GM06990 (cell line): ENCODE measurements around the gene RHPN2.

Experiments used
- DNase-seq: peaks from one replicate; pipeline ENCODE4 v3.0.0-alpha.2; 2011; ENCODE audit not compliant: insufficient read length; ENCODE audit errors: extremely low read depth
- H3K27me3 ChIP-seq: replicated peaks from 2 replicates; pipeline ENCODE4 v1.6.0; 2011; ENCODE audit warnings: low read length; ENCODE audit not compliant: control insufficient read depth, insufficient read depth
- H3K36me3 ChIP-seq: 2 replicates; pipeline ENCODE4 v1.5.1; 2011; ENCODE audit warnings: low read length; ENCODE audit not compliant: control insufficient read depth, insufficient read depth
- H3K4me3 ChIP-seq: replicated peaks from 2 replicates; pipeline ENCODE4 v1.5.1; 2011; ENCODE audit warnings: low read depth, mild to moderate bottlenecking, control low read depth, low read length
- CTCF ChIP-seq: IDR thresholded peaks from 2 replicates; pipeline ENCODE4 v1.5.1; 2011; ENCODE audit warnings: low read length, control low read depth, mild to moderate bottlenecking, inconsistent platforms; ENCODE audit not compliant: insufficient read depth, poor library complexity, severe bottlenecking

Gene RHPN2

GRCh38 chr19:33093420-33094210 is 28.9 kb upstream of the RHPN2 start:
- H3K36me3 ChIP-seq, result peaks cover 29% of the 10 kb centered on the region
- TF ChIP-seq CTCF, result no peak

GRCh38 chr19:33090179-33090578 is 25.5 kb upstream of the RHPN2 start:
- no peak for DNase-seq
- Histone ChIP-seq H3K36me3 (peaks cover 16% of the 10 kb centered on the region), H3K27me3 (no peaks in the 10 kb centered on the region), H3K4me3 (no peak overlapping the region)
- TF ChIP-seq CTCF, result no peak

More at GRCh38 chr19:33093420-33094210, 28.9 kb upstream of the RHPN2 start:
- DNase-seq, result no peak
- Histone ChIP-seq H3K4me3 (no peak overlapping the region), H3K27me3 (no peaks in the 10 kb centered on the region)

- no peak for TF ChIP-seq CTCF
- no peak for DNase-seq
- Histone ChIP-seq H3K36me3 (peaks cover 14% of the 10 kb centered on the region), H3K4me3 (no peak overlapping the region), H3K27me3 (no peaks in the 10 kb centered on the region)
These were observed 24.3 kb upstream of the RHPN2 start for GRCh38 chr19:33089010-33089409.

GRCh38 chr19:33086955-33087354 is 22.3 kb upstream of the RHPN2 start:
- DNase-seq, result no peak
- H3K36me3 ChIP-seq, result peaks cover 5% of the 10 kb centered on the region
- no peak overlapping the region for H3K4me3 ChIP-seq
- no peaks in the 10 kb centered on the region for H3K27me3 ChIP-seq
- no peak for TF ChIP-seq CTCF

- H3K4me3 ChIP-seq, result no peak overlapping the region
- TF ChIP-seq CTCF, result no peak
- DNase-seq, result no peak
- peaks cover 5% of the 10 kb centered on the region for H3K36me3 ChIP-seq
- H3K27me3 ChIP-seq, result no peaks in the 10 kb centered on the region
These were observed 21.0 kb upstream of the RHPN2 start for GRCh38 chr19:33085570-33086128.
